Neuronal stem cell (in vitro differentiated cells): Measurements from ENCODE around the gene XPNPEP2.
A peak's percentile ranks its signal among the peaks of the same experiment; 100 is the strongest.

Experiments used
- DNase-seq: peaks from one replicate; pipeline ENCODE4 v3.0.0-alpha.2; 2013; ENCODE audit warnings: low spot score
- H2AFZ ChIP-seq: one replicate; pipeline ENCODE4 v1.6.1; 2013; ENCODE audit warnings: mild to moderate bottlenecking, low read length, inconsistent platforms
- H2AK5ac ChIP-seq: 2 replicates; pipeline ENCODE4 v1.6.1; 2013; ENCODE audit warnings: low read depth, mild to moderate bottlenecking, inconsistent platforms, low read length, moderate library complexity, mixed read lengths
- H2BK120ac ChIP-seq: 2 replicates; pipeline ENCODE4 v1.6.1; 2013; ENCODE audit warnings: low read depth, mild to moderate bottlenecking, inconsistent platforms, low read length, moderate library complexity, mixed read lengths
- H2BK12ac ChIP-seq: one replicate; pipeline ENCODE4 v1.6.1; 2013; ENCODE audit warnings: low read length, inconsistent platforms
- H2BK15ac ChIP-seq: 2 replicates; pipeline ENCODE4 v1.6.1; 2013; ENCODE audit warnings: mild to moderate bottlenecking, low read length, inconsistent platforms, mixed read lengths
- H2BK5ac ChIP-seq: one replicate; pipeline ENCODE4 v1.6.1; 2013; ENCODE audit warnings: inconsistent platforms, mild to moderate bottlenecking, low read length, moderate library complexity
- H3K14ac ChIP-seq: one replicate; pipeline ENCODE4 v1.6.1; 2013; ENCODE audit warnings: low read length, inconsistent platforms
- H3K18ac ChIP-seq: 2 replicates; pipeline ENCODE4 v1.6.1; 2013; ENCODE audit warnings: low read length, inconsistent platforms
- H3K23ac ChIP-seq: 2 replicates; pipeline ENCODE4 v1.6.1; 2013; ENCODE audit warnings: low read depth, mild to moderate bottlenecking, mixed read lengths, low read length, inconsistent platforms; ENCODE audit not compliant: poor library complexity
- H3K27ac ChIP-seq: replicated peaks from 3 replicates; pipeline ENCODE4 v1.5.1; 2013; ENCODE audit warnings: low read length, inconsistent platforms
- H3K27me3 ChIP-seq, 3 experiments: 2 replicates each; pipeline ENCODE4 v1.6.1; 2013; ENCODE audit warnings: low read length in 3 of 3, mild to moderate bottlenecking in 2 of 3, inconsistent platforms in 1 of 3, low read depth in 1 of 3, mixed read lengths in 1 of 3, moderate library complexity in 1 of 3; ENCODE audit not compliant: control insufficient read depth in 3 of 3, insufficient read depth in 3 of 3
- H3K36me3 ChIP-seq, 2 donors: replicated peaks in 1 of 2; 2 replicates each; pipeline ENCODE4 v1.6.1; 2013; ENCODE audit warnings: low read length in 2 of 2; ENCODE audit not compliant: control insufficient read depth in 2 of 2, insufficient read depth in 2 of 2
- H3K4ac ChIP-seq: 2 replicates; pipeline ENCODE4 v1.6.1; 2013; ENCODE audit warnings: inconsistent platforms, mild to moderate bottlenecking, low read length, moderate library complexity
- H3K4me1 ChIP-seq, 2 donors: 1 replicate in 1 of 2; 2 replicates in 1 of 2; pipeline ENCODE4 v1.6.1; 2013; ENCODE audit warnings: low read length in 2 of 2, low read depth in 1 of 2; ENCODE audit not compliant: control insufficient read depth in 2 of 2, insufficient read depth in 1 of 2
- H3K4me2 ChIP-seq: one replicate; pipeline ENCODE4 v1.6.1; 2013; ENCODE audit warnings: mild to moderate bottlenecking, low read length, inconsistent platforms; ENCODE audit not compliant: insufficient read depth, poor library complexity, severe bottlenecking
- H3K4me3 ChIP-seq, 2 donors: 2 replicates each; pipeline ENCODE4 v1.5.1; 2013; ENCODE audit warnings: low read length in 2 of 2, mild to moderate bottlenecking in 2 of 2, inconsistent platforms in 1 of 2, moderate library complexity in 1 of 2
- H3K79me1 ChIP-seq: one replicate; pipeline ENCODE4 v1.6.1; 2013; ENCODE audit warnings: low read depth, mild to moderate bottlenecking, inconsistent platforms, low read length, moderate library complexity
- H3K9ac ChIP-seq: one replicate; pipeline ENCODE4 v1.6.1; 2013; ENCODE audit warnings: mild to moderate bottlenecking, low read depth, low read length, inconsistent platforms; ENCODE audit not compliant: poor library complexity
- H3K9me3 ChIP-seq, 2 donors: replicated peaks in 1 of 2; 2 replicates each; pipeline versions ENCODE3 to v1.6.1; 2013; ENCODE audit warnings: low read length in 2 of 2, mild to moderate bottlenecking in 2 of 2, inconsistent platforms in 1 of 2, low read depth in 1 of 2, mixed read lengths in 1 of 2, moderate library complexity in 1 of 2; ENCODE audit not compliant: control insufficient read depth in 2 of 2, insufficient read depth in 1 of 2
- H4K8ac ChIP-seq: one replicate; pipeline ENCODE4 v1.6.1; 2013; ENCODE audit warnings: low read depth, mild to moderate bottlenecking, inconsistent platforms, low read length, moderate library complexity
- H4K91ac ChIP-seq: one replicate; pipeline ENCODE4 v1.6.1; 2013; ENCODE audit warnings: low read length, low read depth, mild to moderate bottlenecking, inconsistent platforms; ENCODE audit not compliant: poor library complexity
- WGBS, 2 donors: extraction: QIAGEN DNeasy Blood & Tissue Kit; methylation state at CpG; one replicate each; pipeline ENCODE4 v1.1.7; 2013; ENCODE audit warnings: missing lambda C conversion rate in 2 of 2, mixed read lengths in 1 of 2; ENCODE audit not compliant: insufficient read length in 2 of 2, insufficient replicate concordance in 1 of 2; ENCODE audit errors: extremely low coverage in 2 of 2; 5-methylcytosine and 5-hydroxymethylcytosine counted together

XPNPEP2 gene

DNA sequence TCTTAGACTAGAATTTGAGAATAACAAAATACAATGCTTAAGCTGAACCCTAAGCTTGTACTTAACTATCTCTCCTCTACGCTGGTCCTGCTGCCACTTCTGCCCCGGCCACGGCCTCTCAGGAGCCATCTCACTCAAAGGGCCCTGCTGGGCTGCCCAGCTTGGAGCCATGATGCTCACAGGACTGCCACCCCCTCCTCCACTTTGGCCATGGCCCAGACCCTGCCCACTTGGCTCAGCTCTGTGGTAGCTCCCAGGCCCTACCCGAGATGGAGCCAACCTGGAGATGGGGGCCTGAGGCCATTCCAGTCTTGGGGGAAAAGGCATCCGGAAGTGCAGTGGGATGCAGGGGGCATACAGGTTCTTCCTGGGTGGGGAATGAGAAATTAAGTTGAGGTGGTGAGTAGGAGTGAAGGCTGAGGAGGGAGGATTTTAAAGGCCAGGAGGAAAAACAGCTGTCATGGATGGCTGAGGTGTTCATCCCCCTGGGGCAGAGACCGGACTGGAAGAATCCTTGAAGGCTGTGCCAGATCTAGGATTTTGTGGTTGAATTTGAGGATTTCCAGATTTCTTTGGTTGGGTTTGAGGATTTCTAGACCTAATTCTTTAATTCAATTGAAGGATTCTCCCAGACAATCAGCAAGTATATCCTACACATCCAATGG, 41.8 kb downstream of the XPNPEP2 start:
- H3K4me1 ChIP-seq: peaks cover 0 to 2% of the 10 kb centered on the region in 2 donors
- H4K8ac ChIP-seq: no peak overlapping the region
- H3K23ac ChIP-seq: no peak overlapping the region
- H2BK15ac ChIP-seq: no peak overlapping the region
- H4K91ac ChIP-seq: no peak overlapping the region
- no CpG with 5 or more reads among the region's 6 CpGs for WGBS, 2 donors
- no peak overlapping the region for H3K9ac ChIP-seq
- no peak overlapping the region for H3K14ac ChIP-seq
- H3K4ac ChIP-seq: no peak overlapping the region
- no peaks in the 10 kb centered on the region for H3K79me1 ChIP-seq
- no peak overlapping the region for H2BK120ac ChIP-seq
- H3K18ac ChIP-seq: no peak overlapping the region
- H3K27me3 ChIP-seq: no peaks in the 10 kb centered on the region
- H3K4me2 ChIP-seq: no peak overlapping the region
- no peaks in the 10 kb centered on the region for H3K9me3 ChIP-seq
- H2BK12ac ChIP-seq: no peak overlapping the region
- H2AFZ ChIP-seq: peak overlapping the region; percentile 61
- no peak for DNase-seq
- no peaks in the 10 kb centered on the region for H3K36me3 ChIP-seq
- no peak overlapping the region for H3K27ac ChIP-seq
- no peak overlapping the region for H2BK5ac ChIP-seq
- H3K4me3 ChIP-seq: no peak overlapping the region
- H2AK5ac ChIP-seq: no peak overlapping the region

DNA sequence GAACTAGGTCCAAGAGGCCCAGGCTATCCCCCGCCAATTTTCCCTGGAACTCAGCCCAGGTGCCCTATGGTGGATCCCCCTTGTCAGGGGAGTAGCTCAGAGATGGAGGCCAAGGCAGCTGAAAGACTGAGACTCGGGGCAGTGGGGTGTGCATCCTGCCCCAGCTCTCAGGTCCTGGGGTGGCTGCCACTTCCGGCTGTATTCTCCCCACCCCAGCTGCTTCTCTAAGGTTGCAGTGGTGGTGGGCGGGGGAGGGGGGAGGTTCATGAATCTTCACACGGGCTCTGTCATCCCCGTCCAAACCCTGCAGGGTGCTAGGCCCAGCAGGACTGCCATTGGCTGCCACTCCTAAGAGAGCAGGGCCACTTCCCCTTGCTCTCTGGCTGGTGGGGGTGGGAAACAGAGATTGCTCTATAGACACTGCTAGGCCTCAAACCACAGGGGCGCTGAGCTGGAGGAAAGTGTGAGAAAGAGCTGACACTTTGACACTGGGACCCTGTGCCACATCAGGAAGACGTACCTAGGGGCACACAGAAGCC, 42.4 kb downstream of the XPNPEP2 start:
- Histone ChIP-seq H3K9me3 (no peaks in the 10 kb centered on the region), H4K91ac (no peak overlapping the region), H3K79me1 (no peaks in the 10 kb centered on the region), H2BK120ac (no peak overlapping the region), H3K27ac (no peak overlapping the region), H2BK15ac (no peak overlapping the region), H2AK5ac (no peak overlapping the region), H3K27me3 (no peaks in the 10 kb centered on the region), H3K36me3 (no peaks in the 10 kb centered on the region), H3K14ac (no peak overlapping the region), H2BK5ac (no peak overlapping the region), H3K4ac (no peak overlapping the region), H3K4me3 (no peak overlapping the region), H3K9ac (no peak overlapping the region), H4K8ac (no peak overlapping the region), H2AFZ (peak overlapping the region; percentile 61), H3K4me2 (no peak overlapping the region), H3K4me1 (peaks cover 0 to 2% of the 10 kb centered on the region in 2 donors), H3K18ac (no peak overlapping the region), H2BK12ac (no peak overlapping the region), H3K23ac (no peak overlapping the region)
- no CpG with 5 or more reads among the region's 8 CpGs for WGBS, 2 donors
- no peak for DNase-seq

DNA sequence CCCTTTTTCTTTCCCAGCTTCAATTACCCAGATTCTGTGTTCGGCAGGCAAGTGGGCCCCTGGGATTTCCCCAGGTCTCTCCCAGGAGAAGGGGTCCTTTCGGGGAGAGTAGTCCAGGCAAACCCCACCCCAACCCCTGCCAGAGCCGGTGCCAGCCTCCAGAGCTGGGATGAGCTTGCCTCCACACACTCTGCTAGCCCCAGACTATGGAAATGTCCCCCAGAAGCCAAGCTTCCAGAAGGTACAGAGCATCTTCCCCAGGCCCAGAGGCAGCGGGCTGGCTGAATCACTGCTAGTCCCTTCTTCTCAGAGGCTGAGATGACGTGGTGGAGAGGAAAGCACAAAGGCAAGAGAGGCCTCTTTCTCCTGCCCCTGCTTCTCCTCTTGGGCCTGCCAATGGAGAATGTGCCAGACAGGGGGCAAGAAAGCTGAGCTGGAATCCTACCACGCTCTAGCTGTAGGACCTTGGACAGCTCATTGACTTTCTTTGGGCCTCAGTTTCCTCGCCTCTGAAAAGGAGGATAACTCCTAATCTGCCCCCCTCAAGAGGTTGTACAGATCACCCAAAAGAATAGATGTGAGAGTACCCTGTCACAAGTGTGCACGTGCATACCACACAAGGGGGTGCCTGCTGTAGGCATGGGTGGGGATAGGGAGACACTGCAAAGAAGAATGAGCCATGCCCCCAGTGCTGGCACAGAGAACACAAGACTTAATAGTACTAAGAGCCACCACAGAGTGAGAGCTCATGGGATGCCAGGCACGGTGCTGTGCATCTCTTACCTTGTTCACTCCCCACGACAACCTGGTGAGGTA, 43.1 kb downstream of the XPNPEP2 start:
- no peak overlapping the region for H3K4ac ChIP-seq
- no CpG with 5 or more reads among the region's 10 CpGs for WGBS, 2 donors
- no peak overlapping the region for H3K23ac ChIP-seq
- H2BK12ac ChIP-seq: no peak overlapping the region
- H2BK120ac ChIP-seq: no peak overlapping the region
- no peak overlapping the region for H3K4me2 ChIP-seq
- peak overlapping the region; percentile 61 for H2AFZ ChIP-seq
- H3K18ac ChIP-seq: no peak overlapping the region
- peaks cover 0 to 2% of the 10 kb centered on the region in 2 donors for H3K4me1 ChIP-seq
- no peaks in the 10 kb centered on the region for H3K27me3 ChIP-seq
- H4K91ac ChIP-seq: no peak overlapping the region
- H4K8ac ChIP-seq: no peak overlapping the region
- DNase-seq: no peak
- no peak overlapping the region for H3K14ac ChIP-seq
- H2AK5ac ChIP-seq: no peak overlapping the region
- H3K4me3 ChIP-seq: no peak overlapping the region
- no peak overlapping the region for H2BK15ac ChIP-seq
- H3K9ac ChIP-seq: no peak overlapping the region
- H3K36me3 ChIP-seq: no peaks in the 10 kb centered on the region
- H3K9me3 ChIP-seq: no peaks in the 10 kb centered on the region
- H3K27ac ChIP-seq: no peak overlapping the region
- no peak overlapping the region for H2BK5ac ChIP-seq
- H3K79me1 ChIP-seq: no peaks in the 10 kb centered on the region

DNA sequence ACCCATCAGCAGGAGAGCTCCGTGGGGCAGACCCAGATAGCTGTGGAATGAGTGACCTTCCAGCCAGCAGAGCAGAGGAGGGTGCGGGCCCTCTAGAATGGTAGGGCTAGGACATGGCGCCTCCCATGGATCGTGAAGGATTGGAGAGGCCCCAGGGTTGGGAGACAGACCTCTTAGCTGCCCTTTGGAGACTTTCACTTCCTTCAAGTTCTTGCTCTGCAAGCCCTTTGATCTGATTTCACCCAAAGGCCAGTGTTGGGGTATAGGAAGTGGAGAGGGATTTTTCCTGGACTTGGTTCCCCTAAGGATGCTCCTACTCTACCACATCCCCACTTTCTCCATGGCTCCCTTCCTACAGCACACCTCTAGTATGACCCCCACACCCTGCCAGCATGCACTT, 43.9 kb downstream of the XPNPEP2 start:
- H2AK5ac ChIP-seq: no peak overlapping the region
- no peak for DNase-seq
- H3K18ac ChIP-seq: no peak overlapping the region
- no peak overlapping the region for H2BK15ac ChIP-seq
- no peak overlapping the region for H4K91ac ChIP-seq
- no peaks in the 10 kb centered on the region for H3K79me1 ChIP-seq
- no peak overlapping the region for H2BK12ac ChIP-seq
- no peak overlapping the region for H2BK5ac ChIP-seq
- no CpG with 5 or more reads among the region's 4 CpGs for WGBS, 2 donors
- no peak overlapping the region for H3K9ac ChIP-seq
- no peak overlapping the region for H2AFZ ChIP-seq
- no peak overlapping the region for H3K4ac ChIP-seq
- no peak overlapping the region for H3K4me2 ChIP-seq
- no peak overlapping the region for H3K14ac ChIP-seq
- H3K23ac ChIP-seq: no peak overlapping the region
- H3K27ac ChIP-seq: no peak overlapping the region
- no peaks in the 10 kb centered on the region for H3K27me3 ChIP-seq
- no peak overlapping the region for H2BK120ac ChIP-seq
- no peak overlapping the region for H3K4me3 ChIP-seq
- H3K9me3 ChIP-seq: no peaks in the 10 kb centered on the region
- H4K8ac ChIP-seq: no peak overlapping the region
- H3K4me1 ChIP-seq: peaks cover 0 to 2% of the 10 kb centered on the region in 2 donors
- H3K36me3 ChIP-seq: no peaks in the 10 kb centered on the region
